ENCODE data around the gene REXO1.
"Not testable (repeated sequence)": the region's sequence is repeated elsewhere in the genome, so short reads cannot be mapped to it uniquely, and the experiment has no call there.

REXO1 gene

GRCh38 chr19:1884291-1884718, 36.0 kb upstream of the REXO1 start:
- no peak for TF ChIP-seq POLR2AphosphoS5 (IDR thresholded peaks at IDR 0.05; ENCODE audit: low read depth, low read length)
- no peak for TF ChIP-seq TAF1 (IDR thresholded peaks at IDR 0.05; ENCODE audit: low read depth, low read length)
- no peak for TF ChIP-seq SPI1 (IDR thresholded peaks at IDR 0.05; ENCODE audit: low read depth, low read length)
- TF ChIP-seq POLR2A (IDR thresholded peaks at IDR 0.05; ENCODE audit: low read depth, low read length), result no peak
- TF ChIP-seq POU2F2 (IDR thresholded peaks at IDR 0.05; ENCODE audit: low read depth, low read length), result no peak
- TF ChIP-seq PAX5 (IDR thresholded peaks at IDR 0.05; ENCODE audit: insufficient read depth, low read length, severe bottlenecking), result no peak
- FAIRE-seq, result peak; percentile 78
- DNase-seq (ENCODE audit: insufficient read length, low spot score), result no peak

GRCh38 chr19:1883784-1884183, 35.5 kb upstream of the REXO1 start:
- DNase-seq (ENCODE audit: insufficient read length, low spot score) (no peak), FAIRE-seq (peak; percentile 31)
- TF ChIP-seq POLR2A (IDR thresholded peaks at IDR 0.05; ENCODE audit: low read depth, low read length), result no peak
- TF ChIP-seq POU2F2 (IDR thresholded peaks at IDR 0.05; ENCODE audit: low read depth, low read length), result 0 out of 2 replicates have a peak, but pooled peaks have one; percentile 11

- FAIRE-seq, result peak; percentile 5
- TF ChIP-seq POU2F2 (IDR thresholded peaks at IDR 0.05; ENCODE audit: low read depth, low read length) (no peak), POLR2A (IDR thresholded peaks at IDR 0.05; ENCODE audit: low read depth, low read length) (no peak), TAF1 (IDR thresholded peaks at IDR 0.05; ENCODE audit: low read depth, low read length) (no peak), PAX5 (IDR thresholded peaks at IDR 0.05; ENCODE audit: insufficient read depth, low read length, severe bottlenecking) (no peak), POLR2AphosphoS5 (IDR thresholded peaks at IDR 0.05; ENCODE audit: low read depth, low read length) (no peak), SPI1 (IDR thresholded peaks at IDR 0.05; ENCODE audit: low read depth, low read length) (no peak)
- no peak for DNase-seq (ENCODE audit: insufficient read length, low spot score)
Observed at GRCh38 chr19:1882786-1883692, 34.8 kb upstream of the REXO1 start.

GRCh38 chr19:1882089-1882785, 34.0 kb upstream of the REXO1 start:
- DNase-seq (ENCODE audit: insufficient read length, low spot score) (no peak), FAIRE-seq (peak; percentile 72)
- no peak for TF ChIP-seq POLR2A (IDR thresholded peaks at IDR 0.05; ENCODE audit: low read depth, low read length)
- no peak for TF ChIP-seq SPI1 (IDR thresholded peaks at IDR 0.05; ENCODE audit: low read depth, low read length)
- TF ChIP-seq POU2F2 (IDR thresholded peaks at IDR 0.05; ENCODE audit: low read depth, low read length), result no peak
- TF ChIP-seq PAX5 (IDR thresholded peaks at IDR 0.05; ENCODE audit: insufficient read depth, low read length, severe bottlenecking), result no peak
- TF ChIP-seq TAF1 (IDR thresholded peaks at IDR 0.05; ENCODE audit: low read depth, low read length), result no peak
- no peak for TF ChIP-seq POLR2AphosphoS5 (IDR thresholded peaks at IDR 0.05; ENCODE audit: low read depth, low read length)

- FAIRE-seq; DNase-seq (ENCODE audit: insufficient read length, low spot score): not testable (repeated sequence)
Observed at GRCh38 chr19:1881393-1882088, 33.3 kb upstream of the REXO1 start.

GRCh38 chr19:1880611-1881392, 32.5 kb upstream of the REXO1 start:
- no peak for TF ChIP-seq POLR2A (IDR thresholded peaks at IDR 0.05; ENCODE audit: low read depth, low read length)
- no peak for TF ChIP-seq POU2F2 (IDR thresholded peaks at IDR 0.05; ENCODE audit: low read depth, low read length)
- no peak for TF ChIP-seq PAX5 (IDR thresholded peaks at IDR 0.05; ENCODE audit: insufficient read depth, low read length, severe bottlenecking)
- TF ChIP-seq SPI1 (IDR thresholded peaks at IDR 0.05; ENCODE audit: low read depth, low read length), result no peak
- TF ChIP-seq POLR2AphosphoS5 (IDR thresholded peaks at IDR 0.05; ENCODE audit: low read depth, low read length), result no peak
- TF ChIP-seq TAF1 (IDR thresholded peaks at IDR 0.05; ENCODE audit: low read depth, low read length), result no peak
- no peak for FAIRE-seq
- no peak for DNase-seq (ENCODE audit: insufficient read length, low spot score)

GRCh38 chr19:1879982-1880381, 31.7 kb upstream of the REXO1 start:
- not testable (repeated sequence) for DNase-seq (ENCODE audit: insufficient read length, low spot score); FAIRE-seq

GRCh38 chr19:1878583-1878982, 30.3 kb upstream of the REXO1 start:
- not testable (repeated sequence) for DNase-seq (ENCODE audit: insufficient read length, low spot score); FAIRE-seq

GRCh38 chr19:1877280-1877660, 29.0 kb upstream of the REXO1 start:
- DNase-seq (ENCODE audit: insufficient read length, low spot score); FAIRE-seq: not testable (repeated sequence)

GRCh38 chr19:1876496-1877279, 28.4 kb upstream of the REXO1 start:
- DNase-seq (ENCODE audit: insufficient read length, low spot score); FAIRE-seq: not testable (repeated sequence)

All from GM12891 (cell line).